Central memory CD4-positive, alpha-beta T cell (primary cell): ENCODE measurements around the gene ARHGAP32.

Experiments used
- DNase-seq: peaks from one replicate; pipeline ENCODE4 v3.0.0; 2022
- total RNA-seq, 3 experiments: gene quantifications; one replicate each; lab custom pipeline; 2026; lab: John Stamatoyannopoulos, UW

ARHGAP32 gene
- total RNA-seq, result 4.9 to 24.3 (median 18.7) reads per million in 3 experiments

DNA sequence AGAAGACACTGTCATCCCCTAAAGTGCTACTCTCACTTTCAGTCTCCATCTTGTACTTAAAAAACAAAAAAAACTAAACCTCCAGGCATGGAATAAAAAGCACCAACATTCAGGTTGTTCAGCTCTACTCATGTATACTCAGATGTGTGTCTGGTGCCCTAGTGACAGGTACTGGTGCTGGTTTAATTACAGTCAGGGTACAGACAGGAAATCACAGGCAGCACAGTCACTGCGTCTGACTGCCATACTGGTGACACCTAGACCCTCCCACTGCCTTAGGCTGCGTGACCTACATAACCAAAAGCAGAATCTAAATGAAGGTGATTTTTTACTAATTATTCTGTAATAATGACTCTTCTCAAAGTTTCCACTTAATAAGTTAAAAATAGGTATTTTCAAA lies at the start of gene ARHGAP32:
ARHGAP32 (minus strand) TSS at position 176 of the 400 bp plus-strand sequence; CDS start at position 49, 127 bp downstream.
- no peak for DNase-seq

DNA sequence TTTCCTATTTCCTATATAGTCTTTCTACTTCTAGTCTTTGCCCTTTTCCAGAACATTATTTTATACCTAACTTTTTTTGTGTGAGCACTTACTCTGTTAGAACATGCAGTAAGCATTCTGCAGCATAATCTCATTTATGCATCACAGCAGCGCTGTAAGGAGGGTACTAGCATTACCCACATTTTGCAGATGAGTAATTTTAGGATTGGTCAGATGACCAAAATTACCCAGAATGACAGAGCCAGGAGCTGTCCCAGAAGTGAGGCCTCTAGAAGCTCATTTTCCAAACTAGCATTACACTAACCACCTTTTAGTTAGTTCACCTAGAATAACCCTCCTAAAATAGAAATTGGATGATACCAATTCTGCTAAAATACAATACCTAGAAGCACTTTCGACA lies 47.1 kb upstream of the ARHGAP32 start:
- no peak for DNase-seq

DNA sequence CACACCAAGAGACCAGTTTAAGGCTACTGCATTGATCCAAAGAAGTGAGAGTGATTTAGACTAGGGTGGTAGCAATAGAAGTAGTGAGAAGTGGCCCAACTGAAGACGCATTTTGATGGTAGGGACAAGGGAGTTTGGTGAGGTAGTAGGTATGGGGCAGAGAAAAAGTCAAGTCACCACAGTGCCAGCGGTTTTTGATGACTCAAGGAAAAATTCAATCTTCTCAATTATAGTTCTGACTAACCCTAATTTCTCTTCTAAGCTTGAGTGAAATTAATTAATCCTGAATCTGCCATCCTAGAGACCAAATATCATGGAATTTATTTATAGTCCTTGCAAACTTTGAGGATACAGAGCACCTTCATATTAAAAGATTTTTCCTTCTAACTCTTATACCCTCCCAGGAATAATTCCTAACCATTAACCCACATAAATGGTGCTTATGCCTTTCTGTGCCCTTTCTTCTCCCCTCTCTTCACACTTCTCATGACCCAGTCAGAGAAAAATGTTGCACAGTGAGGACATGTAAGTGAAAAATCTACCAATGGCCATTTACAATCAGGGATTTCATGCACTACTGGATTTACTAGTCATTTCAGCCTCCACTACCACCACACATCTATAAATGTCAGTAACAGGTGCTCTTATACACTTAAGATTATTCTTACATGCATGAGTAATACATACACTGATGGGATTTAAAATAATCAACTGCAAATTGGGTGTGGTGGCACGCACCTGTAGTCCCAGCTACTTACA lies 45.9 kb upstream of the ARHGAP32 start:
- no peak for DNase-seq

DNA sequence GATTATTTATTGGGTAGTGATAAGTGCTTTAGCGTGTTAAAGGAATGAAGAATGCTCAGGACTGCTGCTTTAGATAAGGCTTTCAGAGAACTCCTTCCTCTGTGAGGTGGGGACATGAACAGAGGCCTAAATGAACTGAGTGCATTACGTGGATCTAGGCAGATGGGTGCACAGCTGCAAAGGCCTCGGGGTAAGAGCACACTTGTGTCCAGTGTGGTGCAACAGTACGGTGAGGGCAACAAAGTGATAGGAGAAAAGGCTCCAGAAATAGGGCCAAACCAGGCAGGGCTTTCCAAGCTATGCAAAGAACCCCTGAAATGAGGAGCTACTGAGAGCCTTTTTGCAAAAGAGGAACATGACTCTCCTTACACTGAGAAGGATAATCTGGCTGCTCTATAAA lies 45.3 kb upstream of the ARHGAP32 start:
- DNase-seq, result no peak

DNA sequence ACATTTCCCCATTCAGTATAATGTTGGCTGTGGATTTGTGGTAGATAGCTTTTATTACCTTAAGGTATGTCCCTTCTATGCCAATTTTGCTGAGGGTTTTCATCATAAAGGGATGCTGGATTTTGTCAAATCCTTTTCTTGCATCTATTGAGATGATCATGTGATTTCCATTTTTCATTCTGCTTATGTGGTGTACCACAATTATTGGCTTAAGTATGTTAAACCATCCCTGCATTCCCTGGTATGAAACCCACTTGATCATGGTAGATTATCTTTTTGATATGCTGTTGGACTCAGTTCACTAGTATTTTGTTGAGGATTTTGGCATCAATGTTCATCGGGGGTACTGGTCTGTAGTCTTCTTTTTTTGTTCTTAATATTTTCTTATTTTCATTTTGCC lies 44.7 kb upstream of the ARHGAP32 start:
- DNase-seq, result no peak

DNA sequence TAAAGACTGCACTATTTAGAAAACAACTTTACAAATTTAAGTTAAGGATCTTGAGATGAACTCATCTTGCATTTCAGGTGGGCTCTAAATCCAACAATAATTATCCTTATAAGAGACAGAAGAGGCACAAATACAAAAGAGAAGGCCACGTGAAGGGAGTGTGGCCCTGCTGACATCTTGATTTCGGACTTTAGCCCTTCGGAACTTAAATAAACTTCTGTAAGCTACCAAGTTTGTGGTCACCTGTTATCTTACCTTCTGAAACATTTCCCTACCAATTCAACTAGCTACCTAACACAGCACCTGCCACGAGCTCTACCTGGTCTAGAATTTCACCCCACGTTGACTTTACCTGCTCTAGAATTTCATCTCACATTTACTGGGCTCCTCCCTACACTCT lies 42.9 kb upstream of the ARHGAP32 start:
- DNase-seq, result no peak

DNA sequence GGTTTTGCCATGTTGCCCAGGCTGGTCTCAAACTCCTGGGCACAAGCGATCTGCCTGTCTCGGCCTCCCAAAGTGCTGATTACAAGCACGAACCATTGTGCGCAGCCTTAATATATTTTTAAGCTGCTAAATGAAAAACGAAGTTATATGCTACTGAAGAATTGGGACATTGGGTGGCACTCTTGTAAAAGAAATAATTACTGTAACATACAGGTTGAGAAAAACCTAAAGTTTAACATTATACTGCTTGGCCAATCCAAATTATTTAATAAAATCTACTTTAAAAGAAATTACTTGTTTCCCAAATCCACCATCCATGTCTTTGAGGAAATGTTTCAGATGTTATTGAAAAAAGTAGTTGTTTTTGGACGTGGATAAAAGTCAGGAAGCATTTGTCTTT lies 37.9 kb upstream of the ARHGAP32 start:
- no peak for DNase-seq

DNA sequence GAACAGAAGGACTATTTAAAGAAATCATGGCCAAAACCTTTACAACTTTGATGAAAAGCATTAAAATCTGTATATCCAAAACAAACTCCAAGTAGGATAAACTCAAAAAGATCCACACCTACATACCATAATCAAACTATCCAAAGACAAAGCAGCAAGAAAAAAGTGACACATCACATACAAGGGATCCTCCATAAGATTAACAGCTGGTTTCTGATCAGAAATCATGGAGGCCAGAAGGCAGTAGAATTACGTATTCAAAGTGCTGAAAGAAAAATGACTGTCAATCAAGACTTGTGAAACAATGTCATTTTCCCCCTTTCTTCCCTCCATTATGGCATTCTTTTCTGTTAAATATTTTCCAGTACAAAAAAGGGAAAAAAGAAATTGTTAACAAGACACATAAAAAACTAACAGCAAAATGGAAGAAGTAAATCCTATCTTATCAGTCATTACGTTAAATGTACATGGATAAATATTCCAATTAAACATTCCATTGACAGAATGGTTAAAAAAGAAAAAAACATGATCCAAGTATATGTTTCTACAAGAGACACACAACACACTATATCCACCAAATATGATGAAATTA lies 34.2 kb upstream of the ARHGAP32 start:
- DNase-seq, result no peak

DNA sequence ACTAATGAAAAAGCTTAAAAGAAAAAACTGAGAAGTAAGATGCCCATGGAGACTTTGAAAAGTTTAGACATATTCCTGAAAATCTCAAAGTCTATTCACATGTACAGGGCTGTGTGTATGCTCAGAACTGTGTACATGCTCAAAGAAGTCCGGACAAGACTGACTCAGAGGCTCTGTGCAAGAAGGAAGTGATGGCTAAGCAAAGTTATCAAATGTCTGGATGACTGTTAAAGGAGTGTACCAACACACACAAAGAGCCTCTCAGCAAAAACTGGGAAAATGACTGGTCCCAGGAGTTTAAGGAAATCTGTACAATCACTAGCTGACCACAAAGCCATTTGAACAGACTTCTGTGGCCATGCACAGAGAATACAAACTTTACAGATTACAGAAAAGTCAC lies 33.1 kb upstream of the ARHGAP32 start:
- no peak for DNase-seq

DNA sequence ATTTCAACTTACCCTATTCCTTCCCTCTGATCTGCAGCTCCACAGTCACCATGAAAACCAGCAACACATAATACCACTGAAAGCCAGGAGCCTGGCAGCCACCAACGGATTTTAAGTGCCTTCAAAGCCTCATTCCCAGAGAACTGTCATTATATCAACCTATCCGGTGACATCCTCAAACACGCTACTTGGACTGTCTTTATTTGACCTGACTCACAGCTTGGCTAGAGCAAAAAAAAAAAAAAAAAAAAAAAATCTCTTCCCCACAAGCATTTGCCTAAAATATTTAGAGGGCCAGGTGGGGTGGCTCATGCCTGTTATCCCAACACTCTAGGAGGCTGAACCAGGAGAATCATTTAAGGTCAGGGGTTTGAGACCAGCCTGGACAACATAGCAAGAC lies 32.4 kb upstream of the ARHGAP32 start:
- DNase-seq, result no peak

DNA sequence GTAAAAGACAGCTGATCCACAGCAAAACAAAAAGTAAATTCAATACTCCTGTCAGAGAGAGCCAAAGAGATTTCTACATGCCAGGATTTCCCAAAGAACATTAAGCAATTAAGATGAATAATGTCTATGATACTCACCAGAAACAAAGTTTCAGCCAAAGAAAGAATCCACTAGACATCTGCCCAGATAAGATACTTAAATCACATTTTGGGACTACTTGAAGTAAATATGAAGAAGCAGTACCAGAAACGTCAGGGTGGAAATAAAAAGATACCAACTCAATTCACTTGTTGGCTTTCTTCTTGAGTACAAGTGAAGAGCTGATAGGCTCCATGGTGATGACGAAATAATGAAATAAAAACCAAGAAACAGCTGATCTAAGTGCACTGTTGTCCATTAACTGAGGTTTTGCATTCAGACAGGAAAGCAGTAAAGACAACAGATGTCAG lies 31.6 kb upstream of the ARHGAP32 start:
- no peak for DNase-seq

DNA sequence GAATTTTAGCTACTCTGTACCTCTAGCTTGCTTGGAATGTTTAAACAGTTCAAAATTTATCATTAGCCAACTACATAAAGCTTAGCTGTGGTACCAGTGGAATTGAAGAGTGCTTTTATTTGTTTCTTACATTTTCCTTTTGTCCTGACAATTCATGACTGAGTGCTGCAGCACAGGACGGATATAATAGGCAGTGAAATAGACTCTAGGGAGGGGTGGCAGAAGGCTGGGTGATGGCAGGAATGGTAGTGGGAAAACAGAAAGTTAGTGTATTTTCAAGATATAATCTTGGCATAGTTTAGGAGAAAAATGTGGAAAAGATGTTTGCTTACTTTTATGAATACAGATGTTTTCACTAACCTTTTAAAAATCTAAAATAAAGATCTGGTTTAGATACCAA lies 31.1 kb upstream of the ARHGAP32 start:
- no peak for DNase-seq

DNA sequence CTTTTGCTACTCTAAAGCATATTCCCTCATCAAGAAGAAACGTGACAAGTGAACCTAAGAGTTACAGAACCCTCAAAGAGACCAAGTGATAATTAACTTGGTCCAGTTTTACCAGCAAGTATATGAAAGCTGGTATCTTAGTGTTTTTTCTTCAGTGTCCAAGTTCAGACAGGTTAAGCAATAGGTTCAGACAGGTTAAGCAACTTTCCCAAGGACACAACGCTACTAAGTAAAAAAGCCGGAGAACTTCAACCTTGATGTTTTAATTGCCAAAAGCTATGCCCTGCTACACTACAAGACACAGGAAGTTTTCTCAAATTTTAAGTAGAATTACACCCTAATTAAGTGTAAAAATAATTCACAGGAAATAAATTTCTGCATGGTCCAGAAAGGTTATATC lies 30.0 kb upstream of the ARHGAP32 start:
- DNase-seq, result no peak

DNA sequence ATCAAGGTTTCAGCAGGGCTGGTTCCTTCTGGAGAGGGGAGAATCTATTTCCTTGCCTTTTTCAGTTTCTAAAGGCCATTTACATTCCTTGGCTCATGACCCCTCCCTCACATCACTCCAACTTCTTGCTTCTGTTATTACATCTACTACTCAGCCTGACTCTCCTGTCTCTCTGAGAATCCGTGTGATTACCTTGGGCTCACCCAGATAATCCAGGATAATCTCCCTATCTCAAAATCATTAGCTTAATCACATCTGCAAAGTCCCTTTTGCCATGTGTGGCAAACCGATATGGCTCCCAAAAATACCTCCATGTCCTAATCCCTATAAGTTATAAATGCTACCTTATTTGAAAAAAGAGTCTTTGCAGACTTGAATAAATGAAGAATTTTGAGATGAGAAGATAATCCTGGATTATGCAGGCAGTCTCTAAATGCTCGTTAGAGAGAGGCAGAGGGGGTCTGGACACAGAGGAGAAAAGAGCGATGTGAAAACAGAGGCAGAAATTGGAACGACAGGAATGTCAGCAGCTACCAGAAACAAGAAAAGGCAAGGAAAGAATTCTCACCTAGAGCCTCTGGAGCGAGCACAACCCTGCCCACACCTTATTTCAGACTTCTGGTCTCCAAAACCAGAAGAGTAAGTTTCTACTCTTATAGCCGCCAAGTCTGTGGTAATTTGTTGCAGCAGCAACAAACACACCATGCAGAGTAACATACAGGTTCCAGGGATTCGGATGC lies 23.6 kb upstream of the ARHGAP32 start:
- DNase-seq, result no peak

DNA sequence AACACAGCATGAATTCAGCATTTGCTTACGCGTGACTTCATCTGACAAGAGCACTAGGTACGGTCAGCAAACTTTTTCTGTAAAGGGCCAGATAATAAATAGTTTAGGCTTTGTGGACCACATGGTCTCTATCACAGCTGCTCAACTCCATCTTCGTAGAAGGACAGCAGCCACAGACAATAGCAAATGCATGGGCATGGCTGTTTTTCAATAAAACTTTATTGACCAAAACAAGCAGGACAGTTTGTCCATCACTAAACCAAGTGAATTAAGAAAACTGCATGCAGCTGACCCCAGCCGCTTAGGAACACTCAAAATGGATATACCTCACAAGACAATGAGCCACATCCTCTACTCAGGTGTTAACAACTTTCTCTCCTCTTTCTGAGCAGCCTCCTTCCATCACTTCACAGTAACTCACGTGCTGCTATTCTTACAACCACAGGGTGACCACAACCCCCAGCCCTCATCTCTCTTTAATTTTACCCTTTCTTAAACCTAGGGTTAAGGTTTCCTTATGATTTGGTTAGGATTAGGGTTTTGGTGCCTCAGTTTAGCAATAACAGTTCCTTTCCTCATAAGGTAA lies 22.7 kb upstream of the ARHGAP32 start:
- no peak for DNase-seq

DNA sequence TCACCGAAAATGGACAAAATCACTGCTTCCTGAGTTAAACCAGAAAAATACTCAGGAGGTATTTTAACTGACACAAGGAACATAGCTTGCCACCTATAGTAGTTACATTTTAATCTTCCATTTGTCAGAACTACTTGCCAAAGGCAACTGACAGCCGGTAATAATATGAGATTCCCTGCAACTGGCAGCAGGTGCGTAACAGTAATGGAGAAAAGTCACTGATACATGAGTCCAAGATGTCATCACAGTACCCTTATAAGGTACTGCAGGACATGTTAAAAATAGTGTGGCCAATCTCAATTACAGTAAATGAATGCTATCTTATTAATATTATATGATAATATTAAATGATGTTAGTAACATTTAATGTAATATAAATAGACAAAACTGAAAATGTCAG lies 21.1 kb upstream of the ARHGAP32 start:
- no peak for DNase-seq

DNA sequence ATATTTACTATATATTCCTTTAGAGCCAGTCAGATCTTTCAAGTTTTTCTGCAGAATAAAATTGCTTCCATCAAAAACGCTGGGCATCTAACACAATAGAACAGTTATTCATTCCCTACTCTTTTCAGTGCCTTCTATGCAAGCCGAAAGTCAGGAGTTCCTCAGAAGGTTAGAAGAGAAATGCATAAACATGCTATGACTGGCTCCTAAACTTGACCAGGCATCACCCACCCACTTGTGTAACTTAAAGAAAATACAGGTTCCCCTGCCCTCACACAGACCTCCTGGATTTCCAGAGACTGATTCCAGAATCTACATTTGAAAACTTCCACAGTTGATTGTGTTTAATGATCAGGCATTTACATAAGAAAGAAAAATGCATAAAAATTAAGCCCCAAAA lies 19.3 kb upstream of the ARHGAP32 start:
- DNase-seq, result no peak

DNA sequence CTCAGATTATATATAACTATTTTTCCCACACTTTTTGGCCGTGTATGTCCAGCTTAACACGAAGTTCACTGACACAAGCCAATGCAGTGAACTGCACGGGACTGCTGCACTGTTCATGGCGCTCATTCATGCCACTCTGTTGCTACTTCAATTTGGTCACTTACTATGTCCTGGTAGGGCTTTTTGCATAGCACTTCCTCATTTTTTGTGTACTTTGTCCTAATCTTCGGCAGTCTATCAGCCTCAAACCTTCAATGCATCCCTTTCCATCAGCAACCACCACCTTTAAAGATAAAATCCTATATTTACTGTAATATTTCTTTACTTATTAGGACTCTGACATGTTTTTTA lies 18.7 kb upstream of the ARHGAP32 start:
- DNase-seq, result no peak

DNA sequence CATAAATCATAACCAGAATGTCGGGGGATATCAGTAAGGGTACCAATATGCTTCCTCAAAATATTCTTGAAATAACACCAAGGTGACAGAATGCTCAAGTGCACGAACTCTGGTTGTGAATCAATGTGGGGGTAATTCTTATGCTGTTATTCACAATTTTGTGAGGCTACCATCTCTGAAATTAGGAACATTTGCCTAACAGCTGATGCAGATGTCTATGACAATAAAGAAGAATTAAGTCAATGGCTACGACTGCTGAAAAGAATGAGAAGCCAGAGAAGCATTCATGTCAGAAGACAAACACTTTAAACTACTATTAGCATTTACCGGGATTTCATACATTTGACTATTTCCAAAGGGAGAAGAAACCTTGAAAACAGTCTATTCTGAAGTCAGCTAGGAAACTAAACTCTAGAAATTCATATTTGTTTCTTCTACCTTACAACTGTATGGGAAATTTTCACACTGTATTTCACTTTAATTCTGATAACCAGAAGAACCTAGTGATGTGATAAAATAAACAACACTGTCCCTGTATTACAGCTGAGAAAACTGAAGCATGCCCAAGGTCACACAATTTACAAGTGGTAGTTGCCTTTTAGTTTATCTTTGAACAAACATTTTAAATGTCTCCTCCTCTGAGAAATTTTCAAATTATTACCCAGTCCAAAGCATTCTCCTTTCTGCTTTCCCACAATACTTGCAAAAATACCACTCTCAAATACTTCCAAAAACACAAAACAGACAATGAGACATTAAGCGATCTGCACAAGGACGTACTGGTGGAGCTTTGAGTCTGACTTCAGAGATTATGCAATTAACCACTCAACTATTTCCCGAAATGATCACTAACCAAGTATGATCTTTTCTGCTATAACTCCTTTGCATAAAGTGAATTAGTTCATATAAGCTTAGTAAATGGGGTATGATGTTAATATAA lies 18.0 kb upstream of the ARHGAP32 start:
- no peak for DNase-seq

DNA sequence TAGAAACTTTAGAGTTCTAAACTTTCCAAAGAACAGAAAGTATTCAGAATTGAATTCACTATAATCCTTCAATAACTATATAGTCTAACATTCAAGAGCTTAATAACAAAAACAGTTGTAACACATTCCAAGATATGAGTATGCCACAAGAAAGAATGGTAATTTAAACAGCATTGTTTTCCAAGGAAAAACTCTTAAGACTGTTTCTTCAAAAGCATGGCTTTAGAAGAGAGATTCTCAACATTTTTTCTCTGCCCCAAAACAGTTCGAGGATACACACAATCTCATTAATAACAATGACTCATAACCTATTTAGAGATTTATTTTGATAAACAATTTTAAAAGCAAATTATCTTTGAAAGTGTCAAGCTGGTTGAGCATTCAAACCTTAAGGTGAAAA lies 16.7 kb upstream of the ARHGAP32 start:
- DNase-seq, result no peak

DNA sequence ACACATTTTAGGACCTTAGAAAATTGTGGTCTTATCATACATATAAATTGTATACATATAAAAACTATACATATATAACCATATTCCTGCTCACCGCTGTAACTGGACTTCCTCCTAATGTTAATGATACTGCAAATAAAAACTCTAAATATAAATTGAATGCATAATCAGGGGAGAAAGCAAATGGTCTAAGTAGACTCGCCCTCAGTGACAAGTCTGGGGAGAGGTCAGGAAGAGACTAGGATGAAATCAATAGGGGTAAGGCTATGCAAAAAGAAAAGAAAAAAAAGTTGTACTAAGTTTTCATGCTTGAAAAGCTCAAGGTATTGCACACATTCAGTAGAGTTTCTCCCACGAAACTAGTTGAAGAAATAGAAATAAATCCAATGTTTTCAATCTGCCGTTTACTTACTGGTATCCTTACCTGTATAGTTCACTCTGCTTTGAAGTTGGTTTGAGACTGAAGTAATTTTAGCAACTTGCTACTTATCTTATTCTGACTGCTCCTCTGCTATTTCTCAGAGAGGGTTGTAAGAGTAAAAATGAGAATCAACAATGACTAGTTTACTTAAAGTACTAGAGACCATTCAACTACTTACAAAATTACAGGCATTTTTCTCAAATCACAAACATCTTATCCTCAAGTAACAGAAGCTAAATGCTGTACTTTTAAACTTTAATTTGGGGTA lies 12.2 kb upstream of the ARHGAP32 start:
- no peak for DNase-seq

DNA sequence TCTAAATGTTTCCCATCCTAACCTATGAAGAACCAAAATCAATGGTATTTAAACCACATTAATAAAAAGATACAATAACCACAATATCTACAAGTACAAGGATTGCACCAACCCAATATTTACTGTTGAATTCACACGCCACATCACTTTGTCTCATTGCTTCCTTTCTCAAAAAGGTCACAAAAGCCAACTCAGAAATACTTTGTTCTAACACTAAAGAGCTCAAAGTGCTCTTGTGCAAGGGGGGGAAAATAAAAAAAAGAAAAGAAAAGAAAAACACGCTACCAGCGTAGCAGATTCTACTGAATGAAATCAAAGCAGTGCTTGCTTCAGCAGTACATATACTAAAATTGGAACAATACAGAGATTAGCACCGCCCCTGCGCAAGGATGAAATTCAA lies 10.5 kb upstream of the ARHGAP32 start:
- no peak for DNase-seq
